ENCODE data around the gene CHN2.

- TF ChIP-seq EP300 (IDR thresholded peaks at IDR 0.05; ENCODE audit: low read depth), result no peak
- TF ChIP-seq CTCF (IDR thresholded peaks at IDR 0.05), result no peak
These were observed 283.7 kb downstream of the CHN2 start for GRCh38 chr7:29478226-29478625.

Data from transverse colon (tissue), 3 donors.